HEK293T (cell line): ENCODE results near the gene LRRC27.

ENCODE experiments used
- ARNT ChIP-seq: fragments of 450-650 bp; IDR thresholded peaks from 2 replicates; pipeline ENCODE4 v1.6.1; 2017; ENCODE audit warnings: mild to moderate bottlenecking
- BHLHE40 ChIP-seq: fragments of 450-650 bp; IDR thresholded peaks from 2 replicates; pipeline ENCODE4 v1.6.1; 2016; ENCODE audit warnings: mild to moderate bottlenecking, moderate library complexity, borderline replicate concordance
- TF ChIP-seq, protein P1 (sequence below): fragments of 450-650 bp; IDR thresholded peaks from 2 replicates; pipeline ENCODE4 v1.6.1; 2016

DNA sequence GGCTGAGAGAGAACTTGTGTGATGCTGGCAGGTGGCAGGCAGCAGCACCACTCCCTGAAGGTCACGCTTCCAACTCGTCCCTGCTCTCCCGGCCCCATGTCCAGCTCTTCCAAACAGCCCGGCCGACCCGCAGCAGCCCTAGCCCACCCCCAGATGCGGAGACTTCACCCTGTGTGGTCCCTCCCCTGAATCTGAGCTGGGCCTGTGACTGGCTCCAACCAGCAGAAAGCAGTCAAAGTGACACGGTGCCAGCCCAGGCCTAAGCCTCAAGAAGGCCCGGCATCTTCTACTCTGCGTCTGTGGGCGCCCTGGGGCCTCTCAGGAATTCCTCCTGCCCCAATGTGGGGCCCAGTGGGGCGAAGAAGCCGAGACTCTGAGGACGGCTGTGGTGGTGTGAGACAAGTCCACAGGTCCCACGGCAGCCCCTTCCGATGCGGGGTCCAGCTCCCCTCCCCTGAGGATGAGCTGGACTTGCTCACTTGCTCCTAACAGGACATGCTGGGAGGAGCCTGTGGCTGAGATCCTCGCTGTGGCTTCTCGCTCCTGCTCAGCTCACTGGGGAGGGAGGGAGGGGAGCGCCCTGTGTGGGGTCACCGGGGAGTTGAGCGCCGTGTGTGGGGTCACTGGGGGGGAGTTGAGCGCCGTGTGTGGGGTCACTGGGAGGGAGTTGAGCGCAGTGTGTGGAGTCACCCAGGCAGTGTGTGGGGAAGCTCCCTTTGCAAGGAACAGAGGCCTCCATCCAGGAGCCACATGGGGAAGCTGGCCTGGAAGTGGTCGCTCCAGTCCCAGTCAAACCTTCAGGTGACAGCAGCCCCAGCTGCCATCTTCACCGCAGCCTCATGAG, 33.7 kb upstream of the LRRC27 start:
- no peak for TF ChIP-seq ARNT
- no peak for TF ChIP-seq BHLHE40
- TF ChIP-seq, protein P1, sequence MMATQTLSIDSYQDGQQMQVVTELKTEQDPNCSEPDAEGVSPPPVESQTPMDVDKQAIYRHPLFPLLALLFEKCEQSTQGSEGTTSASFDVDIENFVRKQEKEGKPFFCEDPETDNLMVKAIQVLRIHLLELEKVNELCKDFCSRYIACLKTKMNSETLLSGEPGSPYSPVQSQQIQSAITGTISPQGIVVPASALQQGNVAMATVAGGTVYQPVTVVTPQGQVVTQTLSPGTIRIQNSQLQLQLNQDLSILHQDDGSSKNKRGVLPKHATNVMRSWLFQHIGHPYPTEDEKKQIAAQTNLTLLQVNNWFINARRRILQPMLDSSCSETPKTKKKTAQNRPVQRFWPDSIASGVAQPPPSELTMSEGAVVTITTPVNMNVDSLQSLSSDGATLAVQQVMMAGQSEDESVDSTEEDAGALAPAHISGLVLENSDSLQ: no peak
